HG03439 (cell line): Measurements from ENCODE around the gene EFNB2.

Source experiments
- ATAC-seq: cut with Tn5 transposase; IDR thresholded peaks from one replicate; pipeline ENCODE4 v1.9.1; 2021; ENCODE audit warnings: mild to moderate bottlenecking, moderate library complexity; ENCODE audit not compliant: unreplicated experiment

Gene EFNB2

DNA sequence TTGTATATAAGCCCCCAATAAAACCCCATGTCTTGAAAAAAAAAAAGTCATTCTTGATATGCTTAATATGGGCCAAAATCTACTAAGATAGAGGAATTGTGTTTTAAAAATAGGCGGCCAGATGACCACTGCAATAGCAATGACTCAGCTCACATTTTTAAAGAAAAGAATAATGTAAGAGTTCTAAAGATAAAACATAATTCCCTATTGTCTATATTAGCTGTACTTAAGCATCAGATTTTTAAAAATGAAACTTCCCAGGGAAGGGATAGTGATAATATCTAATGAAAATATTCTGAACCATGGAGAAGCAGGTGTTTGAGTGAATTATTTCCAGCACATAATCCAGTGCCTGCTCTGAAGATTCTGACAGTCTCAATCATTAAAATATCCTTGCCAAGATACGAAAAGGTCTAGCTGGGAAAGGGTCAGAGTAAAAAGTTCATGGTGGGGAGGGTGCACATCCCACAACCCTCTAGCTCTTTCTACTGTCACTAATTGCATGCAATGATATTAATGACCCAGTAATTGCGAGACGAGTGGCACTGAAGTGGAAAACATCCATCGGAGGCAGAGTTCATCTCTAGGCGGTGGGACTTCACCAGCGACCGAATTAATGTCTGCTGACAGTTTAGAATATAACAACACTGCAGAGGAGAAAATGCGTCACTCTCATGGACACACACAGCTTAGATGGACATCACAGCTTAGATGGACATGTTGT lies 31.6 kb downstream of the EFNB2 start:
- ATAC-seq, result no peak

- ATAC-seq, result no peak
Observed at GRCh38 chr13:106503272-106503671, 32.2 kb downstream of the EFNB2 start.

- ATAC-seq, result no peak
Observed at GRCh38 chr13:106500445-106500844, 35.0 kb downstream of the EFNB2 start.

DNA sequence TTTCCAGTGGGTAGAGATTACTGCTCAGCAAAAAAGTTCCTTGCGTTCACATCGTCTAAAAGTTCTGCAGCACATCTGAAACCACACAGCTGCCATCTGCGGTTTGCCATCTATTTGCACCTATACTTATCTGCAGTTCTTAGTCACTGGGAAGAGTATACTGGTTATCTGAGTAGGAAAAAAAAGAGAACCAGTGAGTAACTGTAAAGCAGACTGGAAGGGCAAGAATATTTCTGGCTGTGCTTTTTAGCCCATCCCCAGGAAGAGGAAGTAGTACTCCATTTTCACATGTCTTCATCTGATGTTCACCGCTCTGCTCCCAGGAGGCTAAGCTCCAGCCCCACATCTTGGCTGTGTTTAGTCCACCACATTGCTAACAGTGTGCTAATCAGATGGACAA lies 35.6 kb downstream of the EFNB2 start:
- ATAC-seq, result no peak

DNA sequence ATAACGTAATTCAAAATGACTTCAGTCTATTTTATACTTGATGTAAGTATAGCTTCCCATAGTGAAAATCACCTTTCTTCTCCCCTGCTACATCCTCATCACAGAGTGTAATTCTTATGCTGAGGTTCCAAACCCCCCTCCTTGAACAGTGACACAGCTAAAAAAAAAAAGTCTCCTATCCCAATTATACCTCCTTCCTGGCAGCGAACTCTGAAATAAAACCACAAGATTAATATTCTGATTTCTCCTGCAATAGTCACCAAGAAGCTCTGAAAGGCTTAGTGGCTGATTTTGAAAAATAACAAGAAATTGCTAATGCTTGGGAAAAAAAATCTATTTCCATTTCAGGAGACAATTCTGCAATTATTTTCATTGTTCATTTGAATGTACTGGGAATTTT lies 36.3 kb downstream of the EFNB2 start:
- no peak for ATAC-seq

- ATAC-seq, result no peak
Observed at GRCh38 chr13:106498571-106498970, 36.9 kb downstream of the EFNB2 start.

DNA sequence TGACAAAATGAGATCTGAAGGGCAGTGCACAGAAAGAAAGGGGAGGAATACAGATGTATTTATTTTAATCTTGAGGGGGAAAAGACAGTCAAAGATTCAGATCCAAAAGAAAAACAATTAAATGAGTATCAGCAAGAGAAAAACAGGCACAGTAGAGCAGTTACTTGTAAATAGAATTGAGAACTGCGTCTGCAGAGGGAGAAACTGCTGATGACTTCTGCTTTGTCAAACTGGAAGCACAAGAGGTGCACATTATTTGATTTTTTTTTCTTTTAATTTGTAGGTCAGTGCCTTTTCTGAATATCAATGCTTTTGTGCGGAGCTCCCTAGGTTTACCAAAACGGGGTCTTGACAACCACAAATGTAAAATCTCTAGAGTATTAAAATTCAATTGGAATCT lies 37.3 kb downstream of the EFNB2 start:
- ATAC-seq, result no peak

DNA sequence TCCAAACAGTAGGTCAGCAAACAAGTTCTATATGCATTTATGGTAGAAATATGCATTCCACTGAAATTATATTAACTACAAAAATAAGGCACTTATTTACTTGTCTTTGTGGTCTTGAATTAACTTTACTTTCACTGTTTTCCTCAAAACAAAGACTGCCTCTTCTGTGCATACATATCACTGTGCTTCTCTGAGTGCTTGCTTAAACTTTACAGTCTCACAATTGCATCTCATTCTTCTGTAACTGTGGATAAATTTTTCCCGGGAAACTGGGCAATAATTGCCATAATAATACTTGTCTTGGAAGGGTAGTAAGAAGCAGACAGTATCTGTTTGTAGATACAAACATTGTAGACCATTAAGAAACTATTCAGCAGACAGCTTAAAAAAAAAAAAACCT lies 38.4 kb downstream of the EFNB2 start:
- no peak for ATAC-seq

- ATAC-seq, result no peak
Observed at GRCh38 chr13:106496072-106496997, 39.1 kb downstream of the EFNB2 start.

DNA sequence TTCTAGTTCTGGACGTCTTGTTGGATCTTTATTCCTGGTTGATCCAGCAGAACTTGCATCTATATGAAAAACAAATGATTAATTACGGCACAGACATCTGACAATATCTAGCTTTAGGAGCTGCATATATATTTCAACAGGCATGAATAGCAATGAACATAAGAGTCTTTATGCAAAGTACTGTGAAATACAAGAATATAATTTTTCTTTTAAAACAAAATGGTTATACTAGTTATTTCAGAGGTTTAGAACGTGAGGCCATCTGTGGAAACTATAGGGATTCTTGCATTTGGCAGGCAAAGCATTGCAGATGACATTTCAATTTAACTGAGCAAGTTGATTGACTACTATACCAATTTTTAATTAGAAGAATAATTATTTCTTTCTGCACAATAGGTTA lies 40.5 kb downstream of the EFNB2 start:
- ATAC-seq, result no peak

GRCh38 chr13:106494506-106494905 lies 41.0 kb downstream of the EFNB2 start:
- no peak for ATAC-seq

GRCh38 chr13:106493533-106494220 lies 41.8 kb downstream of the EFNB2 start:
- ATAC-seq, result no peak

GRCh38 chr13:106492588-106493475 lies 42.6 kb downstream of the EFNB2 start:
- ATAC-seq, result no peak

- ATAC-seq, result no peak
Observed at GRCh38 chr13:106491928-106492587, 43.4 kb downstream of the EFNB2 start.

DNA sequence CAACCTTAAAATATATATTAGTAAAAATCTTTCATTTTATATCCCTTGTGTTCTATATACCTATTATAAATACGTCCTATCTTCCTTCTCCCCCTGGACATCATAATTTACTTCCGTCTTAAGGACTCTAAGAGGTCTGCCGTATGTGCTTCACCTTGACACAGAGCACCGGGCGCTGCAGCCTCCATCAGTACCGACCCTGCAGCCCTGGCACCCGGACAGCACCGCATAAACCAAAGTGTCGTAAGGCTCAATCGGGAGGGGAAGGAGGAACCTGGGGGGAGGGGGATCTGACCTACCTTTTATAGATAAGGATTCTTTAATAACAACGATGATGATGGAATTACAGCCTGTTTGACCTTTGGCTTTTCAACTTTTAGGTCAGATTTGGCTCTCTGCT lies 44.0 kb downstream of the EFNB2 start:
- no peak for ATAC-seq

DNA sequence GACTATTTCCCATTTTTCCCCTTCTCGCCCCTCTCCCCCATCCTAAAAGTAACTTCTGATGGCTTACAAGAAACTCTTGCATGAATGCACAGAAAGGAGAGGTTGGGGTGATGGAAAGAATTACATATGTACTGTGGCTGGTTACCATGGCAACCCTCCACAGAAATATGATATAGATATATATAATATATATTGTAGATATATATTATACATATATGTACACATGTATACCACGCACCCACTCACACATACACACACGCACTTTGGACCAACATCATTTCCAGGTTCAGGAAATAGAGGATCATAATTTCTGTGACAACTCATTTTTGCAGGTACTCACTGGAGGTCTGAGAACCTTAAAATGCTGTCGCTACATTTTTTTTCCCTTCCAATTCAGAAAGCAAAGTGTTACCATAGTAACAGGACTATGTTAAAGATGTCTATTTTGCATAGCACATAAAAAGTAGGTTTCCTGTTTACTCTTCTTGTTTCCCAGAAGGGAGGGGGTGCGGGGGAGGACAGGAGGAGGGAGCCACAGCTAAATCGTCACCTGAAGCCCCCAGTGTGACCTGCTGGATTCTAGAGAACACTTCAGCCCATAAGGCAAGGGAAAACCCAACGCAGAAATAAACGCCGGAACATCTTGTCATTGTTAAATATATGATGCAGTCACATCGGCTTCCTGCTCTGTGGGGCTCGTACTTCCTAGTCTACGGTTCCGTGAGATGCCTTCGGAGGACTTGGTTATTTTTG lies 44.7 kb downstream of the EFNB2 start:
- no peak for ATAC-seq

DNA sequence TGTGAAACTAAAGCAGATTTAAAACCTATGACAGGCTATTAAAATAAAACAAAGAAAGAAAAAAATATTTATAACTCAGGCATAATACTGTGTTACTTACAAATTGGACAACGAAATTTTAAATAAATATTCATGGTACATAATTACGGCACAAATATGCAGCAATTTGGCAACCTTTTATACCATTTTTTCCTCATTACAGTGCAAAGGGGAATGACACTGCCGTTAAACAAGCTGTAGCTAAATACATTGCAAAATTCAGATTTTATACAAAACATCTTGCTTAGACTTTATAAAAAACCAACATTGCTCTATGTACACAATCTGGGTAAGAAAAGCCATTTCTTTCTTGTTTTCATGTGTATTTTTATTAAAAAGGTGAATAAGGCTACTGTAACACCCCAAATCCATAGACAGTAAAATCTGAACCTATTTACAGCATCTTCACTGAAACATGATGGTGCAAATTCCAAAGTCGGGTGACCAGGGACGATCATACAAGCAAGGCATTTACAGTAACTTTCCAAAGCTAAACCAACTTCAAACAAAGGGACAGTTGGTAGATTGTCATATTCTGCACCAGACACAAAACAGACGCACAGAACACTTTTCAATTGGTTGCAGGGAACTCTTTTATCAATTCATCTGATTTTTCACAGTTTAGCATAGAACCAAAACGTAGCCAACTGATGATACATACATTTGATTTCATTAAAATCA lies 45.5 kb downstream of the EFNB2 start:
- no peak for ATAC-seq

DNA sequence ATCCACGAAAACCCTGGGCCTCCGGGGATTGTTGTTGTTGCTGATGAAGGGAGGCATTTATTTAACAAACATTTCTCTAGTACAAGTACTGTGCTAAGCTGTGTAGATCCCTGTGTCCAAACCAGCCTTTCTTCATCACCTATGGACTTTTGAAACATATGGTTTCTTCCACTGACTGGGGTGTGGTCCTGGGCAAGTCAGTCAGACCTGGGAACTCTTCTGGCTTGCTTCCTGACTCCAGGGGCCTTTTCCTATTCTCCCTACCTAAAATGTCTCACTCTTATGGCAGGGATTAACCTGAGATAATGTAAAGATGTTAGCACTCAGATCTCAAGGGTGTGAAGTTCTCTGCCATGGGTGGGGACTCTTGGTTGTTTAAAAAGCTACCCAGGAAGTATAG lies 46.8 kb downstream of the EFNB2 start:
- no peak for ATAC-seq

- ATAC-seq, result no peak
Observed at GRCh38 chr13:106488076-106488475, 47.4 kb downstream of the EFNB2 start.
